PC-9 (cell line): Measurements from ENCODE around the gene SH3BP4.

Source experiments
- CTCF ChIP-seq: fragments of 200-600 bp; sonication (generic); conservative IDR thresholded peaks from 2 replicates; pipeline ENCODE4 v1.6.1; 2017; ENCODE audit warnings: mixed run types, antibody characterized with exemption, mild to moderate bottlenecking, moderate library complexity
- EZH2 ChIP-seq: fragments of 200-600 bp; sonication (generic); IDR thresholded peaks from 2 replicates; pipeline ENCODE4 v1.8.0; 2017; ENCODE audit warnings: antibody characterized with exemption, low read depth

GRCh38 chr2:235052514-235053354, 100.9 kb downstream of the SH3BP4 start:
- no peak for TF ChIP-seq CTCF
- TF ChIP-seq EZH2: no peak
